HepG2 (cell line): ENCODE results near the gene COMP. TPM values are rescaled to one million over a fixed set of nuclear protein-coding genes. Genes with fewer than 3 reads are reported as not detected.

Experiments
- ATAC-seq: fragments of 200-7000 bp; cut with Tn5 transposase; 3 replicates; pipeline ENCODE4 v1.9.1; 2020; ENCODE audit warnings: mild to moderate bottlenecking, moderate library complexity
- BruUV-seq: library from RNA; stranded (reverse); fragments of 400-500 nt; replicated peaks from 2 replicates; lab custom pipeline; 2021; lab: Mats Ljungman, UMichigan
- CTCF ChIA-PET: fragments of 300-600 bp; formaldehyde crosslinking; extraction: SDS; loops from one replicate; lab custom pipeline; 2021; ENCODE audit warnings: low total read pairs, inconsistent platforms, low intra/inter-chr PET ratio; lab: Yijun Ruan, JAX
- POLR2A ChIA-PET: fragments of 350-600 bp; sonication (Branson Sonifier 250); formaldehyde crosslinking; loops from one replicate; lab custom pipeline; 2020; ENCODE audit warnings: antibody characterized with exemption, inconsistent platforms; lab: Yijun Ruan, JAX
- DNase-seq: peaks from one replicate; pipeline ENCODE4 v3.0.0-alpha.2; 2015; ENCODE audit warnings: low spot score
- FAIRE-seq: peaks from 3 replicates; lab custom pipeline; 2011; peaks lifted over from hg19 to GRCh38; lab: Jason Lieb, UNC
- H2AFZ ChIP-seq: one replicate; pipeline ENCODE4 v1.6.1; 2011; ENCODE audit warnings: low read length, inconsistent platforms
- H3K27ac ChIP-seq: fragments of 300-600 bp; 3 replicates; pipeline ENCODE4 v1.8.0; 2011; ENCODE audit warnings: mixed run types, mild to moderate bottlenecking, mixed read lengths, low read length, inconsistent platforms; ENCODE audit not compliant: insufficient read depth; ENCODE audit errors: extremely low read length
- H3K27me3 ChIP-seq, 2 experiments: fragments of 200-600 bp in 1 of 2; 2 replicates in 1 of 2; 3 replicates in 1 of 2; pipeline versions ENCODE4 v1.6.0 to v1.8.0; 2011; ENCODE audit warnings: low read length in 2 of 2, mild to moderate bottlenecking in 2 of 2, moderate library complexity in 2 of 2, inconsistent platforms in 1 of 2; ENCODE audit not compliant: insufficient read depth in 2 of 2, control insufficient read depth in 1 of 2
- H3K36me3 ChIP-seq, 2 experiments: fragments of 200-600 bp in 1 of 2; replicated peaks in 1 of 2; 2 replicates in 1 of 2; 3 replicates in 1 of 2; pipeline versions ENCODE4 v1.5.1 to v1.8.0; 2011; ENCODE audit warnings: low read length in 2 of 2, inconsistent platforms in 1 of 2; ENCODE audit not compliant: insufficient read depth in 2 of 2, control insufficient read depth in 1 of 2
- H3K4me1 ChIP-seq: 2 replicates; pipeline ENCODE4 v1.5.1; 2012; ENCODE audit warnings: low read length, inconsistent platforms; ENCODE audit not compliant: insufficient read depth
- H3K4me2 ChIP-seq: 2 replicates; pipeline ENCODE4 v1.6.0; 2011; ENCODE audit warnings: low read depth, low read length, inconsistent platforms
- H3K4me3 ChIP-seq, 3 experiments: fragments of 200-600 bp in 1 of 3; sonication (generic), shearing (Covaris generic) in 1 of 3; replicated peaks in 1 of 3; 2 replicates each; pipeline ENCODE4 v1.5.1; 2011 to 2016; ENCODE audit warnings: low read length in 3 of 3, inconsistent platforms in 2 of 3, low read depth in 2 of 3, mild to moderate bottlenecking in 2 of 3, control low read depth in 1 of 3, mixed read lengths in 1 of 3; ENCODE audit not compliant: insufficient read depth in 1 of 3
- H3K79me2 ChIP-seq: one replicate; pipeline ENCODE4 v1.6.1; 2011; ENCODE audit warnings: low read length, inconsistent platforms; ENCODE audit not compliant: insufficient read depth
- H3K9ac ChIP-seq: 2 replicates; pipeline ENCODE4 v1.6.0; 2011; ENCODE audit warnings: mild to moderate bottlenecking, low read depth, low read length, inconsistent platforms; ENCODE audit not compliant: insufficient read depth
- H3K9me3 ChIP-seq: 2 replicates; pipeline ENCODE4 v1.5.1; 2012; ENCODE audit warnings: mild to moderate bottlenecking, low read length
- H4K20me1 ChIP-seq: 2 replicates; pipeline ENCODE4 v1.6.0; 2011; ENCODE audit warnings: inconsistent platforms, mild to moderate bottlenecking, low read length, moderate library complexity; ENCODE audit not compliant: insufficient read depth
- ARNTL ChIP-seq: sonication (generic); formaldehyde crosslinking; IDR thresholded peaks from 2 replicates; pipeline ENCODE4 v1.4.0; 2020; ENCODE audit warnings: mild to moderate bottlenecking, missing genetic modification reagents
- ATF1 ChIP-seq: IDR thresholded peaks from 2 replicates; pipeline ENCODE4 v1.6.1; 2016; ENCODE audit warnings: mild to moderate bottlenecking, control low read depth
- CERS6 ChIP-seq: sonication (generic); formaldehyde crosslinking; IDR thresholded peaks from 2 replicates; pipeline ENCODE4 v1.5.0; 2020; ENCODE audit warnings: missing genetic modification reagents
- DMAP1 ChIP-seq: IDR thresholded peaks from 2 replicates; pipeline ENCODE4 v1.6.1; 2016
- ETV5 ChIP-seq: IDR thresholded peaks from 2 replicates; pipeline ENCODE4 v1.6.1; 2018; ENCODE audit warnings: missing biosample characterization, missing genetic modification reagents, inconsistent platforms, borderline replicate concordance
- GPN1 ChIP-seq: sonication (generic); formaldehyde crosslinking; IDR thresholded peaks from 2 replicates; pipeline ENCODE4 v1.5.1; 2020; ENCODE audit warnings: missing genetic modification reagents, borderline replicate concordance
- HNRNPUL1 ChIP-seq: fragments of 200-400 bp; formaldehyde crosslinking; IDR thresholded peaks from 2 replicates; pipeline ENCODE4 v1.6.1; 2017; ENCODE audit warnings: low read depth, mild to moderate bottlenecking, low read length, moderate library complexity
- KDM4B ChIP-seq: sonication (generic); formaldehyde crosslinking; IDR thresholded peaks from 2 replicates; pipeline ENCODE4 v1.4.0; 2020; ENCODE audit warnings: missing genetic modification reagents
- NCOA1 ChIP-seq: sonication (generic); formaldehyde crosslinking; IDR thresholded peaks from 2 replicates; pipeline ENCODE4 v1.9.0; 2021; ENCODE audit warnings: missing genetic modification reagents
- NR2C2 ChIP-seq: sonication (generic); formaldehyde crosslinking; IDR thresholded peaks from 2 replicates; pipeline ENCODE4 v1.4.0; 2020; ENCODE audit warnings: missing genetic modification reagents, mild to moderate bottlenecking, moderate library complexity, borderline replicate concordance
- PTBP1 ChIP-seq: fragments of 200-400 bp; formaldehyde crosslinking; IDR thresholded peaks from 2 replicates; pipeline ENCODE4 v1.6.1; 2018; ENCODE audit warnings: low read length, low read depth; ENCODE audit not compliant: poor library complexity, severe bottlenecking
- TCF7 ChIP-seq: sonication (generic); IDR thresholded peaks from 2 replicates; pipeline ENCODE4 v1.6.1; 2016; ENCODE audit warnings: antibody characterized with exemption, low read depth
- THAP9 ChIP-seq: sonication (generic); formaldehyde crosslinking; IDR thresholded peaks from 2 replicates; pipeline ENCODE4; 2020; ENCODE audit warnings: missing genetic modification reagents, mild to moderate bottlenecking, borderline replicate concordance
- TRAFD1 ChIP-seq: sonication (generic); formaldehyde crosslinking; IDR thresholded peaks from 2 replicates; pipeline ENCODE4 v1.5.1; 2020; ENCODE audit warnings: missing genetic modification reagents, mild to moderate bottlenecking, borderline replicate concordance
- ZBTB26 ChIP-seq: IDR thresholded peaks from 2 replicates; pipeline ENCODE4 v1.6.1; 2016; ENCODE audit warnings: missing compliant biosample characterization, missing genetic modification reagents, borderline replicate concordance
- ZNF256 ChIP-seq: sonication (generic); formaldehyde crosslinking; conservative IDR thresholded peaks from 2 replicates; pipeline ENCODE4 v1.4.0; 2020; ENCODE audit warnings: missing genetic modification reagents
- ZNF678 ChIP-seq: sonication (generic); formaldehyde crosslinking; IDR thresholded peaks from 2 replicates; pipeline ENCODE4 v1.4.0; 2020; ENCODE audit warnings: mild to moderate bottlenecking, missing genetic modification reagents
- WGBS: methylation state at CpG from one replicate; pipeline ENCODE4 v1.1.6; 2017; ENCODE audit warnings: low lambda C conversion rate; 5-methylcytosine and 5-hydroxymethylcytosine counted together
- in situ Hi-C: cut with HindIII; loops from 2 replicates; pipeline ENCODE4 v1.10.0; 2017; ENCODE audit warnings: low pct_unique_long_range_greater_than_20kb; ENCODE audit not compliant: extremely low pct_ligation_motif_present
- intact Hi-C: fragments of 100-400 bp; cut with micrococcal nuclease; formaldehyde crosslinking; loops from one replicate; pipeline ENCODE4 v1.10.0; 2022; ENCODE audit not compliant: unreplicated experiment
- polyA plus RNA-seq, 8 experiments: library from polyadenylated mRNA; depleted of rRNA in 3 of 8; stranded (reverse) in 7 of 8; unstranded in 1 of 8; fragments of >200 nt; fragmentation: Illumina TruSeq in 4 of 8; extraction: Trizol in 4 of 8; gene quantifications; 2 replicates each; pipeline versions ENCODE4 v1.2.1 to v1.2.3, GENCODE V29; 2011 to 2016; ENCODE audit warnings: low read depth in 4 of 8, missing spikeins in 1 of 8, mixed read lengths in 1 of 8; ENCODE audit not compliant: insufficient read depth in 1 of 8
- total RNA-seq, 5 experiments: library from RNA; depleted of rRNA; stranded (reverse); fragments of >200 nt; fragmentation: Illumina TruSeq; extraction: Trizol; gene quantifications; 2 replicates each; pipeline ENCODE4 v1.2.3, GENCODE V29; 2016; ENCODE audit warnings: low read depth in 1 of 5

The COMP gene
- total and polyA plus RNA-seq, 2 of the 13 experiments (the other 11 are each of a cell fraction or from before 2014, with no cell fraction given) = 0.04 to 0.13 TPM

GRCh38 chr19:18840288-18841267 lies 49.5 kb upstream of the COMP start:
- peak; percentile 53 for DNase-seq
- no peak for FAIRE-seq
- Histone ChIP-seq H3K27me3 (no peaks in the 10 kb centered on the region), H3K9ac (peak overlapping the region; percentile 75), H4K20me1 (peaks cover 65% of the 10 kb centered on the region), H3K27ac (peak overlapping the region; percentile 89), H3K79me2 (peaks cover 95% of the 10 kb centered on the region), H3K9me3 (no peaks in the 10 kb centered on the region), H2AFZ (no peak overlapping the region), H3K4me2 (peak overlapping the region; percentile 94), H3K36me3 (peaks cover 0 to 22% of the 10 kb centered on the region in 2 experiments; a peak in 4 of 5 replicates), H3K4me1 (peaks cover 86% of the 10 kb centered on the region), H3K4me3 (peak overlapping the region; percentile 1 to 72 (median 40); a peak in 5 of 6 replicates)
- peak; percentile 54 for ATAC-seq
- POLR2A ChIA-PET = interaction anchor here (0.7 to 2.8 kb wide), 12 partner anchors 8 to 252 kb away, joined by 3 to 23 read pairs (median 5); partner anchors contain the start of genes COPE, DDX49, REX1BD and UPF1
- in situ Hi-C loops = loop anchor here (5.0 kb wide), 1 partner anchor 53 kb away; no protein-coding TSS in a partner anchor
- CTCF ChIA-PET = no interaction called here
- BruUV-seq = no TSS peak
- WGBS = 31% methylated on average over 13 of the region's 26 CpGs
- intact Hi-C loops = no loop called here
- TF ChIP-seq GPN1 = no peak
- TF ChIP-seq CERS6 (CRISPR knock-in tag) = no peak
- TF ChIP-seq ATF1 (CRISPR knock-in tag) = no peak
- TF ChIP-seq ARNTL (CRISPR knock-in tag) = no peak
- TF ChIP-seq ETV5 = no peak
- TF ChIP-seq HNRNPUL1 = no peak
- TF ChIP-seq NCOA1 (CRISPR knock-in tag) = no peak
- no peak for TF ChIP-seq ZNF678 (CRISPR knock-in tag)
- no peak for TF ChIP-seq TRAFD1 (CRISPR knock-in tag)
- TF ChIP-seq TCF7 = no peak
- TF ChIP-seq ZBTB26 (CRISPR knock-in tag) = 0 out of 2 replicates have a peak, but pooled peaks have one; percentile 31
- no peak for TF ChIP-seq ZNF256 (CRISPR knock-in tag)
- no peak for TF ChIP-seq KDM4B
- TF ChIP-seq DMAP1 (CRISPR knock-in tag) = no peak
- TF ChIP-seq NR2C2 (CRISPR knock-in tag) = no peak
- TF ChIP-seq PTBP1 = no peak
- TF ChIP-seq THAP9 (CRISPR knock-in tag) = no peak
